ENCODE measurements around the gene SMPD1.

Gene SMPD1

GRCh38 chr11:6378640-6378989, 11.7 kb upstream of the SMPD1 start:
- H3K9me3 ChIP-seq: no peaks in the 10 kb centered on the region
- H3K27me3 ChIP-seq: peaks cover 10% of the 10 kb centered on the region
- H3K36me3 ChIP-seq: no peaks in the 10 kb centered on the region
- H3K4me3 ChIP-seq (ENCODE audit: low read depth, low read length): no peak overlapping the region
- no peaks in the 10 kb centered on the region for H3K4me1 ChIP-seq
- DNase-seq: no peak
- TF ChIP-seq CTCF (IDR thresholded peaks at IDR 0.05; ENCODE audit: low read depth, low read length): no peak

GRCh38 chr11:6385046-6385777, 5.1 kb upstream of the SMPD1 start:
- Histone ChIP-seq H3K4me1 (no peaks in the 10 kb centered on the region), H3K9me3 (no peaks in the 10 kb centered on the region), H3K36me3 (no peaks in the 10 kb centered on the region), H3K27me3 (no peaks in the 10 kb centered on the region), H3K4me3 (ENCODE audit: low read depth, low read length) (no peak overlapping the region)
- DNase-seq: no peak
- no peak for TF ChIP-seq CTCF (IDR thresholded peaks at IDR 0.05; ENCODE audit: low read depth, low read length)

- H3K4me3 ChIP-seq (ENCODE audit: low read depth, low read length): no peak overlapping the region
- no peaks in the 10 kb centered on the region for H3K4me1 ChIP-seq
- DNase-seq: no peak
- H3K9me3 ChIP-seq: no peaks in the 10 kb centered on the region
- no peaks in the 10 kb centered on the region for H3K27me3 ChIP-seq
- no peak for TF ChIP-seq CTCF (IDR thresholded peaks at IDR 0.05; ENCODE audit: low read depth, low read length)
- H3K36me3 ChIP-seq: no peaks in the 10 kb centered on the region
These were observed 2.3 kb upstream of the SMPD1 start for GRCh38 chr11:6387811-6388599.

- TF ChIP-seq CTCF (IDR thresholded peaks at IDR 0.05; ENCODE audit: low read depth, low read length): no peak
- no peak for DNase-seq
- H3K9me3 ChIP-seq: no peaks in the 10 kb centered on the region
- H3K4me1 ChIP-seq: no peaks in the 10 kb centered on the region
- no peak overlapping the region for H3K4me3 ChIP-seq (ENCODE audit: low read depth, low read length)
- H3K27me3 ChIP-seq: no peaks in the 10 kb centered on the region
- H3K36me3 ChIP-seq: no peaks in the 10 kb centered on the region
These were observed 1.5 kb upstream of the SMPD1 start for GRCh38 chr11:6388748-6389147.

- Histone ChIP-seq H3K9me3 (no peaks in the 10 kb centered on the region), H3K36me3 (no peaks in the 10 kb centered on the region), H3K4me1 (no peaks in the 10 kb centered on the region), H3K27me3 (no peaks in the 10 kb centered on the region), H3K4me3 (ENCODE audit: low read depth, low read length) (peak overlapping the region; percentile 64)
- no peak for TF ChIP-seq CTCF (IDR thresholded peaks at IDR 0.05; ENCODE audit: low read depth, low read length)
- no peak for DNase-seq
These were observed 620 bp downstream of the SMPD1 start for GRCh38 chr11:6390718-6391469.
